GM18499 (cell line): ENCODE results near the gene ZNF26.
"Not testable (repeated sequence)": the region's sequence is repeated elsewhere in the genome, so short reads cannot be mapped to it uniquely, and the experiment has no call there.

Experiments
- ATAC-seq: cut with Tn5 transposase; IDR thresholded peaks from one replicate; pipeline ENCODE4 v1.9.1; 2021; ENCODE audit warnings: moderate number of reproducible peaks; ENCODE audit not compliant: insufficient read depth, unreplicated experiment

Gene ZNF26

GRCh38 chr12:132954471-132955048 is 31.6 kb upstream of the ZNF26 start:
- no peak for ATAC-seq

GRCh38 chr12:132955094-132956010 is 30.8 kb upstream of the ZNF26 start:
- no peak for ATAC-seq

GRCh38 chr12:132956011-132956788 is 30.0 kb upstream of the ZNF26 start, which contains the start of gene ZNF605:
TSS of gene ZNF605 (minus strand) at chr12:132956306. CDS start at chr12:132945635, 10,671 bp downstream.
- ATAC-seq, result peak; percentile 79

- not testable (repeated sequence) for ATAC-seq
Measured at GRCh38 chr12:132961790-132962189, 24.4 kb upstream of the ZNF26 start.

- not testable (repeated sequence) for ATAC-seq
Measured at GRCh38 chr12:132963947-132964346, 22.2 kb upstream of the ZNF26 start.

GRCh38 chr12:132965796-132966195 is 20.4 kb upstream of the ZNF26 start:
- ATAC-seq, result no peak

GRCh38 chr12:132966676-132967415 is 19.3 kb upstream of the ZNF26 start:
- ATAC-seq, result no peak

GRCh38 chr12:132967736-132968135 is 18.4 kb upstream of the ZNF26 start:
- ATAC-seq, result no peak

GRCh38 chr12:132972374-132972773 is 13.8 kb upstream of the ZNF26 start:
- no peak for ATAC-seq

- ATAC-seq, result not testable (repeated sequence)
Measured at GRCh38 chr12:132976870-132977269, 9.3 kb upstream of the ZNF26 start.

- no peak for ATAC-seq
Measured at GRCh38 chr12:132986885-132987225, 688 bp downstream of the ZNF26 start.

GRCh38 chr12:132998741-132999140 is 12.6 kb downstream of the ZNF26 start:
- no peak for ATAC-seq

GRCh38 chr12:133010657-133011297 is 24.6 kb downstream of the ZNF26 start:
- no peak for ATAC-seq

- ATAC-seq, result no peak
Measured at GRCh38 chr12:133023566-133023965, 37.4 kb downstream of the ZNF26 start.

- no peak for ATAC-seq
Measured at GRCh38 chr12:133026996-133027395, 40.8 kb downstream of the ZNF26 start.

GRCh38 chr12:133037207-133038005 is 51.2 kb downstream of the ZNF26 start, which contains the start of gene ZNF84:
TSS of gene ZNF84 (plus strand) at chr12:133037509. CDS start at chr12:133041468, 3,959 bp downstream.
- peak; percentile 73 for ATAC-seq

GRCh38 chr12:133038118-133038709 is 52.0 kb downstream of the ZNF26 start:
- no peak for ATAC-seq

GRCh38 chr12:133046698-133047097 is 60.5 kb downstream of the ZNF26 start:
- ATAC-seq, result no peak
